ENCODE results near the gene ARAP2. TPM values are rescaled to one million over a fixed set of nuclear protein-coding genes. Genes with fewer than 3 reads are reported as not detected.

The ARAP2 gene
- total RNA-seq, 1 experiment from 2014 or later, result 5.5 TPM

DNA sequence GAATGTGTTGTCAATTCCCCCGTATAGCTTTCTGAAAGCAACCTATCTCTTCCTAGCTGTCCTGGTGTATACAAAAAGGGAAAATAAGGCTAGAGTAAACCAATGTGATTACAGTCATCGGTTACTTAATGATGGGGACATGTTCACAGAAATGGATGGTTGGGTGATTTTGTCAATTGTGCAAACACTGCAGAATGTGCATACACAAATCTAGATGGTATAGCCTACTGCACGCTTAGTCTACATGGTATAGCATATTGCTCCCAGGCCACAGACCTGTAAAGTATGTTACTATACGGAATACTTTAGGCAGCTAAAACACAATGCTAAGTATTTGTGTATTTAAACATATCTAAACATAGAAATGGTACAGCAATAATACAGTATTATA, 42.2 kb upstream of the ARAP2 start:
- H3K4me1 ChIP-seq (ENCODE audit: control insufficient read depth, insufficient read depth, low read length), result no peaks in the 10 kb centered on the region
- DNase-seq (ENCODE audit: low read depth, low spot score), result no peak
- ChIA-PET POLR2A (no interaction called here), CTCF (no interaction called here)
- ATAC-seq, result no peak
- H3K27me3 ChIP-seq (ENCODE audit: control insufficient read depth, insufficient read depth, low read length), result no peaks in the 10 kb centered on the region
- no TSS peak for BruUV-seq (replicated peaks)
- no peak overlapping the region for H3K27ac ChIP-seq (ENCODE audit: low read length)
- TF ChIP-seq REST (IDR thresholded peaks at IDR 0.05; ENCODE audit: insufficient read depth in 1 of 2, low read depth in 2 of 2, low read length in 1 of 2) (no peak), POLR2AphosphoS5 (IDR thresholded peaks at IDR 0.05; ENCODE audit: low read depth, low read length) (no peak), SIN3A (IDR thresholded peaks at IDR 0.05; ENCODE audit: borderline replicate concordance, insufficient read depth, low read depth, low read length) (no peak), TCF7L2 (IDR thresholded peaks at IDR 0.05; ENCODE audit: low read depth, low read length) (no peak)
- TF ChIP-seq, protein P1, sequence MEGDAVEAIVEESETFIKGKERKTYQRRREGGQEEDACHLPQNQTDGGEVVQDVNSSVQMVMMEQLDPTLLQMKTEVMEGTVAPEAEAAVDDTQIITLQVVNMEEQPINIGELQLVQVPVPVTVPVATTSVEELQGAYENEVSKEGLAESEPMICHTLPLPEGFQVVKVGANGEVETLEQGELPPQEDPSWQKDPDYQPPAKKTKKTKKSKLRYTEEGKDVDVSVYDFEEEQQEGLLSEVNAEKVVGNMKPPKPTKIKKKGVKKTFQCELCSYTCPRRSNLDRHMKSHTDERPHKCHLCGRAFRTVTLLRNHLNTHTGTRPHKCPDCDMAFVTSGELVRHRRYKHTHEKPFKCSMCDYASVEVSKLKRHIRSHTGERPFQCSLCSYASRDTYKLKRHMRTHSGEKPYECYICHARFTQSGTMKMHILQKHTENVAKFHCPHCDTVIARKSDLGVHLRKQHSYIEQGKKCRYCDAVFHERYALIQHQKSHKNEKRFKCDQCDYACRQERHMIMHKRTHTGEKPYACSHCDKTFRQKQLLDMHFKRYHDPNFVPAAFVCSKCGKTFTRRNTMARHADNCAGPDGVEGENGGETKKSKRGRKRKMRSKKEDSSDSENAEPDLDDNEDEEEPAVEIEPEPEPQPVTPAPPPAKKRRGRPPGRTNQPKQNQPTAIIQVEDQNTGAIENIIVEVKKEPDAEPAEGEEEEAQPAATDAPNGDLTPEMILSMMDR (IDR thresholded peaks at IDR 0.05), result no peak
- no peak overlapping the region for H3K4me3 ChIP-seq (ENCODE audit: low read depth in 2 of 2, low read length in 2 of 2)
- in situ Hi-C loops (cut with HindIII; ENCODE audit: low pct_unique_long_range_greater_than_20kb, low sequenced_read_pairs), result no loop called here
- intact Hi-C loops (cut with micrococcal nuclease; ENCODE audit: unreplicated experiment), result no loop called here
- H3K36me3 ChIP-seq (ENCODE audit: control insufficient read depth, insufficient read depth, low read length), result no peaks in the 10 kb centered on the region
- H3K9me3 ChIP-seq (ENCODE audit: control insufficient read depth, insufficient read depth, low read depth, low read length), result no peaks in the 10 kb centered on the region

- no peak overlapping the region for H3K4me3 ChIP-seq (ENCODE audit: low read depth in 2 of 2, low read length in 2 of 2)
- BruUV-seq (replicated peaks), result no TSS peak
- POLR2A ChIA-PET, result no interaction called here
- ATAC-seq, result no peak
- no peaks in the 10 kb centered on the region for H3K4me1 ChIP-seq (ENCODE audit: control insufficient read depth, insufficient read depth, low read length)
- TF ChIP-seq TCF7L2 (IDR thresholded peaks at IDR 0.05; ENCODE audit: low read depth, low read length) (no peak), POLR2AphosphoS5 (IDR thresholded peaks at IDR 0.05; ENCODE audit: low read depth, low read length) (no peak), REST (IDR thresholded peaks at IDR 0.05; ENCODE audit: insufficient read depth in 1 of 2, low read depth in 2 of 2, low read length in 1 of 2) (no peak), SIN3A (IDR thresholded peaks at IDR 0.05; ENCODE audit: borderline replicate concordance, insufficient read depth, low read depth, low read length) (no peak)
- TF ChIP-seq, protein P1 (IDR thresholded peaks at IDR 0.05), result no peak
- DNase-seq (ENCODE audit: low read depth, low spot score), result no peak
- H3K27ac ChIP-seq (ENCODE audit: low read length), result no peak overlapping the region
- CTCF ChIA-PET, result no interaction called here
- in situ Hi-C loops (cut with HindIII; ENCODE audit: low pct_unique_long_range_greater_than_20kb, low sequenced_read_pairs) (no loop called here), intact Hi-C loops (cut with micrococcal nuclease; ENCODE audit: unreplicated experiment) (no loop called here)
- no peaks in the 10 kb centered on the region for H3K27me3 ChIP-seq (ENCODE audit: control insufficient read depth, insufficient read depth, low read length)
- no peaks in the 10 kb centered on the region for H3K36me3 ChIP-seq (ENCODE audit: control insufficient read depth, insufficient read depth, low read length)
- no peaks in the 10 kb centered on the region for H3K9me3 ChIP-seq (ENCODE audit: control insufficient read depth, insufficient read depth, low read depth, low read length)
Observed at GRCh38 chr4:36285784-36286480, 41.6 kb upstream of the ARAP2 start.

Measured in Panc1 (cell line).